GM19240 (cell line): ENCODE data around the gene ATXN7L1.

Experiments used
- DNase-seq: peaks from one replicate; pipeline ENCODE4 v3.0.0; 2011; ENCODE audit warnings: low spot score; ENCODE audit not compliant: insufficient read length

Gene ATXN7L1

GRCh38 chr7:105587909-105588635, 288.3 kb downstream of the ATXN7L1 start:
- peak; percentile 16 for DNase-seq

DNA sequence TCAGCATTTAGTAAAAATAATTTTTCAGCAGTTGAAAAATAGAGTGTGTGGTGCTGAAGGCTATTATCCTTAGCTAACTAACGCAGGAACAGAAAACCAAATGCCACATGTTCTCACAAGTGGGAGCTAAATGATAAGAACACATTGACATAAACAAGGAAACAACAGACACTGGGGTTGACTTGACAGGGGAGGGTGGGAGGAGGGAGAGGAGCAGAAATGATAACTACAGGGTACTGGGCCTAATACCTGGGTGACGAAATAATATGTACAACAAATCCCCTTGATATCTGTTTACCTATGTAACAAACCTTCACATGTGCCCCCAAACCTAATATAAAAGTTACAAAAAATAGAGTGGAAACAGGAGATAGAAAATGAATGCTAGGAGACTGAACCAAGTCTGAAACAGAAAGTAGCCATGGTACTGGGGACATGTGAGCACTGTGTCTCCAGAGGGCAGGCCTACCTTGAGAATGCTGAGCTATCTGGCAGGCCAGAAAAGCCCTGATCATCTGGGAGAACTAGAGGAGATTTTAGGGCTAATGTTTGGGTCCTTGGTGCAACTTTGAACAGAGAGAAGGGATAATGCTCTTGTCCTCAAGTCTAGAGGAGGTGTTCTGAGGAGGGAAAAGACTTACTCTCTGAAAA, 290.4 kb downstream of the ATXN7L1 start:
- DNase-seq = no peak

GRCh38 chr7:105584165-105584564, 292.2 kb downstream of the ATXN7L1 start:
- no peak for DNase-seq

- no peak for DNase-seq
Observed at GRCh38 chr7:105583061-105583460, 293.3 kb downstream of the ATXN7L1 start.

DNA sequence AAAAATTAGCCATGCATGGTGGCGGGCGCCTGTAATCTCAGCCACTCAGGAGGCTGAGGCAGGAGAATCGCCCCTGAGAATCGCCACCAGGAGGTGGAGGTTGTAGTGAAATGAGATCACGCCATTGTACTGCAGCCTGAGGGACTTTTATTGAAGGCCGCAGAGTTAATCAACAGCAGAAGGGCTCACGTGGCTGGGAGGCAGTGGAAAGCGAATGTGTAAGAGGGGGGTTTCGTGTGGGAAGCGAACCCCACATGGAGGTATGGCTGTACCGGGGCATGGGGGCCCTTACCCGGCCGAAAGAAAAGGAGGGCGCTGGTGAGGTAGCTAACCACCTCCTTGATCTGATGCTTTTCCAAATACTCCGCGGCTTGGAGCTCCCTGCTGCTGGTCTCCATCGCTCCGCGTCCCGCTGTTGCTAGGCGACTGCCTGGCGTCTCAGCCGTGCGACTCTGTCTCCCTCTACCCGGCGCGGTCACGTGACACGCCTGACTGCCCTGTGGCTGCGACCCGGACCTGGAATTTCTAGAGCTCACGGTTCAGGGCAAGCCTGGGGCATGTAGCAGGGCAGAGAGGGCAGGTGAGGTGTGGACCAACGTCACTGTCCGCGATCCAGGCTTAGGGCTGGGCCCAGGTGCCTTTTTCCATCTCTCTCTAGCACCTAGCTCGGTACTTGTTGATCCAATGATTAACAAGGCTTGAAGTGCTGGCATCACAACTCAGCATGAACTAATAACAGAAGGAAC, 295.2 kb downstream of the ATXN7L1 start, which contains the start of gene EFCAB10:
Gene EFCAB10, minus strand, starts transcription at position 428 of the 746 bp plus-strand sequence. Its CDS starts 30 bp downstream, at position 398.
- peak; percentile 73 for DNase-seq

DNA sequence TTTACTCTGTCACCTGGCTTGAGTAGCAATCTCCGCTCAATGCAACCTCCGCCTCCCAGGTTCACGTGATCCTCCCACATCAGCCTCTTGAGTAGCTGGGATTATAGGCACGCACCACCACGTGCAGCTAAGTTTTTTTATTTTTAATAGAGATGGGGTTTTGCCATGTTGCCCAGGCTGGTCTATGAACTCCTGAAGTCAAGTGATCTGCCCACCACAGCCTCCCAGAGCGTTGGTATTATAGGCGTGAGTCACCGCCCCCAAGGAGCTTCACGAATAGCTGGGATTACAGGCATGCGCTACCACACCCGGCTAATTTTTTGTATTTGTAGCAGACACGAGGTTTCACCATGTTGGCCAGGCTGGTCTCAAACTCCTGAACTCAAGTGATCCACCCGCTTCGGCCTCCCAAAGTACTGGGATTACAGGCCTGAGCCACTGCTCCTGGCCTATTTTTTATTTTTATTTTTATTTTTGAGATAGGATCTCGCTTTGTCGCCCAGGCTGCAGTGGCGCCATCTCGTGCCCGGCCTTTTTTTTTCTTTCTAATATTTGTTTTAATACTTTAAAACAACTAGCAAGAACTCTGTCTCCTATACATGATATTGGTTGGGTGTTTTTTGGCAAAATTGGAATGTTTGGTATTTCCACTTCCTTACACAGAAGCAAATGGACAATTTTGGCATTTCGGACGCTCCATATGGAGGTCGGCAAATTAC, 296.2 kb downstream of the ATXN7L1 start:
- DNase-seq = no peak

DNA sequence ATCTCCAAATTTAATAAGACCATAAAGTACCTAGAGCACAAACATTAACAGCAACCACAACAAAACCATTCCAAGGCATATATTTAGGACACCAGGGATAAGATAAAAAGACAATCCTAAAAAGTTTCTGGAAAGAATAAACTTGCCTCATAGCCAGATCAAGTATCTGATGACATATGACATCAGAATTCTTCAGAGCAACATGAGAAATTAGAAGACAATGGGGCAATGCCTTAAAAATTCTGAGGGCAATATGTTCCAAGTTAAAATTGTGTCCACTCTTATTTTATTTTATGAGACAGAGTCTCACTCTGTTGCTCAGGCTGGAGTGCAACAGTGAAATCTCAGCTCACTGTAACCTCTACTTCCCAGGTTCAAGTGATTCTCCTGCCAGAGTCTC, 297.9 kb downstream of the ATXN7L1 start:
- DNase-seq = no peak

DNA sequence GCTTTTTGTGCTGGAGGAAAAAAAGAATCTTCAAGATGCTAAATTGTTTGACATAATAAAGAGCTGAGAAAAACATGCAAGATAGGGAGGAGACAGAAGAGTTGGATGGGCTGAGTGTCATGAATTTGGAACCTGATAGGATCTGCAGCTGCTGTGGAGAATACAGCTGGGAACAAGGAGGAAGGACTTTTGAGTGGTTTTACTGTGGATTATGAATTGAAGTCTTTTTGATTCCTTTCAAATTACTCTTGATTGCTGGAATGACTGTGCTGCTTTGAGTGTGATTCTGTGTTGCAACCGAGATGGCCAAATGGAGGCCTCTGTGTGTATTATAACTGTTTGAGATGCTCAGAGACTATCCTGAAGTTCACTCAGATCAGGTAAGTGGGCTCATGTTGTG, 299.1 kb downstream of the ATXN7L1 start:
- DNase-seq = no peak

GRCh38 chr7:105571891-105572290, 304.5 kb downstream of the ATXN7L1 start:
- DNase-seq = no peak

- no peak for DNase-seq
Observed at GRCh38 chr7:105567821-105568220, 308.6 kb downstream of the ATXN7L1 start.

- DNase-seq = no peak
Observed at GRCh38 chr7:105567024-105567423, 309.4 kb downstream of the ATXN7L1 start.

GRCh38 chr7:105565190-105565589, 311.2 kb downstream of the ATXN7L1 start:
- no peak for DNase-seq

- no peak for DNase-seq
Observed at GRCh38 chr7:105559926-105560325, 316.5 kb downstream of the ATXN7L1 start.
